Neural crest cell (in vitro differentiated cells): ENCODE data around the gene HOXD10. TPM values are rescaled to one million over a fixed set of nuclear protein-coding genes. Genes with fewer than 3 reads are reported as not detected.

Experiments
- DNase-seq: peaks from one replicate; pipeline ENCODE4 v3.0.0; 2021; ENCODE audit warnings: low read depth, mixed read lengths, low spot score
- H3K27ac Mint-ChIP-seq: one replicate; pipeline ENCODE4 v1.8.0; 2021; ENCODE audit warnings: mild to moderate bottlenecking, mixed read lengths; ENCODE audit not compliant: unreplicated experiment
- H3K27me3 Mint-ChIP-seq: 2 replicates; pipeline ENCODE4 v1.8.0; 2021; ENCODE audit warnings: low read depth, mild to moderate bottlenecking, mixed read lengths
- H3K36me3 Mint-ChIP-seq: 2 replicates; pipeline ENCODE4 v1.8.0; 2021; ENCODE audit warnings: low read depth, mild to moderate bottlenecking, mixed read lengths
- H3K4me1 Mint-ChIP-seq: 2 replicates; pipeline ENCODE4 v1.8.0; 2021; ENCODE audit warnings: mixed read lengths
- H3K4me3 Mint-ChIP-seq: one replicate; pipeline ENCODE4 v1.8.0; 2021; ENCODE audit warnings: mild to moderate bottlenecking, mixed read lengths
- H3K9me3 Mint-ChIP-seq: 2 replicates; pipeline ENCODE4 v1.8.0; 2021; ENCODE audit warnings: mixed read lengths
- total RNA-seq: library from RNA; stranded (reverse); gene quantifications from 2 replicates; pipeline ENCODE4 v1.2.1, GENCODE V29; 2021
- TF ChIP-seq, protein P1 (sequence below): fragments of 200-600 bp; sonication (generic); conservative IDR thresholded peaks from 2 replicates; pipeline ENCODE4 v1.5.0; 2021; ENCODE audit warnings: antibody characterized with exemption, mild to moderate bottlenecking

HOXD10 gene
- total RNA-seq, 1 donor from 2014 or later = not detected

DNA sequence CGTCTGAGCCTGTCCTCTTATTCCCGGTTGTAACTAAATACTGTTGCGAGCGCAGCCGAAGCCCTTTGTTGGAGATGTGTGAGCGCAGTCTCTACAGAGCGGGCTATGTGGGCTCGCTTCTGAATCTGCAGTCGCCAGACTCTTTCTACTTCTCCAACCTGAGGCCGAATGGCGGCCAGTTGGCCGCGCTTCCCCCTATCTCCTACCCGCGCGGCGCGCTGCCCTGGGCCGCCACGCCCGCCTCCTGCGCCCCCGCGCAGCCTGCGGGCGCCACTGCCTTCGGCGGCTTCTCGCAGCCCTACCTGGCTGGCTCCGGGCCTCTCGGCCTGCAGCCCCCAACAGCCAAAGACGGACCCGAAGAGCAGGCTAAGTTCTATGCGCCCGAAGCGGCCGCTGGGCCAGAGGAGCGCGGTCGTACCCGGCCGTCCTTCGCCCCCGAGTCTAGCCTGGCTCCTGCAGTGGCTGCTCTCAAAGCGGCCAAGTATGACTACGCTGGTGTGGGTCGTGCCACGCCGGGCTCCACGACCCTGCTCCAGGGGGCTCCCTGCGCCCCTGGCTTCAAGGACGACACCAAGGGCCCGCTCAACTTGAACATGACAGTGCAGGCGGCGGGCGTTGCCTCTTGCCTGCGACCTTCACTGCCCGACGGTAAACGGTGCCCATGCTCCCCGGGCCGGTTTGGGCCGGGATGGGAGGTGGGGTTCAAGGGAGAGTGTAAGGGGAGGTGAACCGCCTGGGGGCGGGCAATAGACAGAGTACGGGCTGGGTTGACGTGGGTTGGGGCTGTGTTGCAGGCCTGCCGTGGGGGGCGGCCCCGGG lies 16.6 kb upstream of the HOXD10 start, which contains the start of gene HOXD12:
Gene HOXD12, plus strand, starts transcription at position 68 of the 819 bp plus-strand sequence. Its CDS starts 7 bp downstream, at position 75.
- Mint-ChIP-seq H3K4me3 (no peak within 1 kb of the TSS), H3K4me1 (peaks cover 15% of the 10 kb centered on the region), H3K36me3 (peaks cover 3% of the 10 kb centered on the region), H3K27me3 (peaks cover 100% of the 10 kb centered on the region), H3K9me3 (no peaks in the 10 kb centered on the region), H3K27ac (no peak within 1 kb of the TSS)
- no peak for DNase-seq
- TF ChIP-seq, protein P1, sequence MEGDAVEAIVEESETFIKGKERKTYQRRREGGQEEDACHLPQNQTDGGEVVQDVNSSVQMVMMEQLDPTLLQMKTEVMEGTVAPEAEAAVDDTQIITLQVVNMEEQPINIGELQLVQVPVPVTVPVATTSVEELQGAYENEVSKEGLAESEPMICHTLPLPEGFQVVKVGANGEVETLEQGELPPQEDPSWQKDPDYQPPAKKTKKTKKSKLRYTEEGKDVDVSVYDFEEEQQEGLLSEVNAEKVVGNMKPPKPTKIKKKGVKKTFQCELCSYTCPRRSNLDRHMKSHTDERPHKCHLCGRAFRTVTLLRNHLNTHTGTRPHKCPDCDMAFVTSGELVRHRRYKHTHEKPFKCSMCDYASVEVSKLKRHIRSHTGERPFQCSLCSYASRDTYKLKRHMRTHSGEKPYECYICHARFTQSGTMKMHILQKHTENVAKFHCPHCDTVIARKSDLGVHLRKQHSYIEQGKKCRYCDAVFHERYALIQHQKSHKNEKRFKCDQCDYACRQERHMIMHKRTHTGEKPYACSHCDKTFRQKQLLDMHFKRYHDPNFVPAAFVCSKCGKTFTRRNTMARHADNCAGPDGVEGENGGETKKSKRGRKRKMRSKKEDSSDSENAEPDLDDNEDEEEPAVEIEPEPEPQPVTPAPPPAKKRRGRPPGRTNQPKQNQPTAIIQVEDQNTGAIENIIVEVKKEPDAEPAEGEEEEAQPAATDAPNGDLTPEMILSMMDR = no peak

DNA sequence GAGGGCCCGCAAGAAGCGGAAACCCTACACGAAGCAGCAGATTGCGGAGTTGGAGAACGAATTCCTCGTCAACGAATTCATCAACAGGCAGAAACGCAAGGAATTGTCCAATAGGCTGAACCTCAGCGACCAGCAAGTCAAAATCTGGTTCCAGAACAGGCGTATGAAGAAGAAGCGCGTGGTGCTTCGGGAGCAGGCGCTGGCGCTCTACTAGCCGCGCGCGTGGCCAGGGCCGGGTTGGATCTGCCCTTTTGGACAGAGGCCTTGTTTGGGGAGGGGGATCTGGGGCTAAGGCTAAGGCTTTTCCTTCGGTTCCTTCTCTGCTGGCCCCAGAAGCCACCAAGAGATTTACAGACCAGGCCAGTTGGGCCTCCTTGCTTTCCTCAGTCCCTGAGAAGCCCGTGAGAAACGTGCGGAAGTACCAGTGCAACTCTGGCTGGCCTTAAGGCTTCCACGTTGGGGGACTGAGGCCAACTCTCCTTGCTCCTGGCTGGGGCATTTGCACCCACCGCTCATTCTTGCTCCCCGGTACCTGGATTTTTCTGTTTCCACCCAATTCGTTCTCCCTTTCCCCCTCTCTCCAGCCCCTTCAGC lies 15.9 kb upstream of the HOXD10 start:
- Mint-ChIP-seq H3K4me3 (no peak overlapping the region), H3K9me3 (no peaks in the 10 kb centered on the region)

DNA sequence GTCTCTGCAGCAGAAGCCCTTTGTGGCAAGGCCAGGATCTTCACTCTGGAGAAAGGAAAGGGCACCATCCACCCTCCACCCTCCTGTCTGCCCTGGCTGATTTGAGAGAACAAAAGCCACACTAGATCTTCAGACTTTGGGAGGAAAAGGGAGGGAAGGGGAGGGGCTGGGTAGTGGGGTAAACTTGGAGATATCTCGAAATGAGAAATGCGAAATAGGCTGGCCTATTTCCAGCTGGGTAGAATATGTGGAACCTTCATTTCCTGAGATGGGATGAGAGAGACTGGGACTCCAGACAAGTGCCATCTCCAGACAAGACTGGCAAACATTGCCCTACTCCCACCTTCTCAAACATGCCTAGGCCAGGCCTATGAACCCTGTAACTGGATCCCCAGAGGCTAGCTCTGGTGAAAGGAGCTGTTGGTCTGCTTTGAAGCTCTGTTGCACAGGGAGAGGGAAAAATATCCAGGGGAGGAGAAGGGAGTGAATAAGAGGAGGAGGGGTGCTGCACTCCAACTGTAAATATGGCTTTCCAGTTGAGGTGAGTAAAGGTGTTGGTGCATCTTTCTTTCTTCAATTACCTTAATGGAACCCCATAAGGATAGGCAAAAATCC lies 15.3 kb upstream of the HOXD10 start:
- Mint-ChIP-seq H3K27ac (no peak overlapping the region), H3K36me3 (peaks cover 5% of the 10 kb centered on the region), H3K27me3 (peaks cover 100% of the 10 kb centered on the region), H3K4me1 (peaks cover 22% of the 10 kb centered on the region), H3K4me3 (no peak overlapping the region), H3K9me3 (no peaks in the 10 kb centered on the region)
- DNase-seq = no peak
- TF ChIP-seq, protein P1 = no peak

More for the DNA sequence above, 15.9 kb upstream of the HOXD10 start:
- Mint-ChIP-seq H3K27me3 (peaks cover 100% of the 10 kb centered on the region), H3K4me1 (peaks cover 15% of the 10 kb centered on the region), H3K27ac (no peak overlapping the region), H3K36me3 (peaks cover 3% of the 10 kb centered on the region)
- DNase-seq = no peak
- TF ChIP-seq, protein P1 = no peak

DNA sequence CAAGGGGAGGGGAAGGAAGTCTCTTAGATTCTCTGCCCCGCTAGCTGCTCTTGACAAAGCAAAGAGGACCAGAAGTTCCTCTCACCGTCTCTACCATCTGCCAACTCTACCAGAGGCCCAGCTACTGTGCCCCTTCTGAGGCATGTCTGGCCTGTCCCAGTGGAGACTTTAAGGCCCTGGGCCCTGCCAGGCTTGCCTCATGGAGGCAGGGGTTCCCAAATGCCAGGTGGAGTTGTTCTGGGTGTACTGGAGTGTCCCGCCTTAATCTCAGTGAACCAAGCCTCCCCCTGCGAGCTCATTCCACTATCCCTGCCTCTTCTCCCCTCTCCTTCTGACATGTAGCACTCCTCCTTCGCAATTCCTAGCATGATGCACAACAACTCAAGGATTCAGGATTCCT lies 14.7 kb upstream of the HOXD10 start:
- Mint-ChIP-seq H3K27me3 (peaks cover 99% of the 10 kb centered on the region), H3K27ac (no peak overlapping the region), H3K9me3 (no peaks in the 10 kb centered on the region), H3K36me3 (peaks cover 6% of the 10 kb centered on the region), H3K4me3 (no peak overlapping the region), H3K4me1 (peaks cover 20% of the 10 kb centered on the region)
- DNase-seq = no peak
- TF ChIP-seq, protein P1 = no peak

DNA sequence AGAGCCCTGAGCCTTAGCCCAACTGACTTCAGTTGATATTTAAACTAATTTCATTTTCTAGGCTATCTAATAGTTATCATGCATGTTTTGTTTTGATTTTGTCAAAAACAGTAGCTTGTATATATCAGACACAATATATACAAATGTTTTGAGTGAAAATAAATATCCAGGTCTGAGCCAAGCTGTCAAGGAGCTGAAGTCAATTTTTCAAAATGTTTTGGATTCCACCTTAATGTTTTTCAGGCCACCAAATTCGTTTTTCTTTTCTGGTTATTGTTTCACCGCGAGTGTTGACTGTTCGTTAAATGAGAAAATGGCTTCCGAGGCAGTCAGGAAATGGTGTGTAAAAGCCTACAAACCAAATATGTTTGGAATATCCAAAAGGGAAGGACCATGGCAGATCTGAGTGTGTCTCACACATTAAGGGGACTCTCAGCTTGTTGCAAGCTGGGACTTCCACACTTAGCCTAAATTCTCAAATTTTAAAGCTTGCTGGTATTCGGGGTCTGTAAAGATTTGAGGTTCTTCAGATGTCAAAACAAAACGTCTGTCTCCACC lies 14.2 kb upstream of the HOXD10 start:
- Mint-ChIP-seq H3K4me3 (no peak overlapping the region), H3K4me1 (peaks cover 15% of the 10 kb centered on the region), H3K27me3 (peaks cover 98% of the 10 kb centered on the region), H3K9me3 (no peaks in the 10 kb centered on the region), H3K36me3 (peaks cover 6% of the 10 kb centered on the region), H3K27ac (no peak overlapping the region)
- TF ChIP-seq, protein P1 = no peak
- no peak for DNase-seq
